IPS DF 6.9 (cell line): ENCODE results near the gene TMEM266.

Experiments
- DNase-seq: peaks from one replicate; pipeline ENCODE4 v3.0.0-alpha.2; 2013; ENCODE audit warnings: low read depth, low spot score
- H3K27ac ChIP-seq: one replicate; pipeline ENCODE4 v1.5.1; 2013; ENCODE audit warnings: low read length, control low read depth
- H3K27me3 ChIP-seq: 2 replicates; pipeline ENCODE4 v1.6.1; 2013; ENCODE audit warnings: mild to moderate bottlenecking, low read length; ENCODE audit not compliant: control insufficient read depth, insufficient read depth
- H3K36me3 ChIP-seq: 2 replicates; pipeline ENCODE4 v1.6.1; 2013; ENCODE audit warnings: low read length; ENCODE audit not compliant: control insufficient read depth, insufficient read depth
- H3K4me1 ChIP-seq: 2 replicates; pipeline ENCODE4 v1.6.1; 2013; ENCODE audit warnings: low read length; ENCODE audit not compliant: control insufficient read depth, insufficient read depth
- H3K4me3 ChIP-seq: 2 replicates; pipeline ENCODE4 v1.5.1; 2013; ENCODE audit warnings: mild to moderate bottlenecking, low read length
- H3K9me3 ChIP-seq: 2 replicates; pipeline ENCODE4 v1.6.1; 2013; ENCODE audit warnings: low read length, inconsistent platforms; ENCODE audit not compliant: control insufficient read depth, insufficient read depth
- WGBS: extraction: QIAGEN DNeasy Blood & Tissue Kit; methylation state at CpG from one replicate; pipeline ENCODE4 v1.1.7; 2013; ENCODE audit warnings: mixed read lengths, missing lambda C conversion rate; ENCODE audit not compliant: insufficient read length, insufficient coverage; 5-methylcytosine and 5-hydroxymethylcytosine counted together

Gene TMEM266

GRCh38 chr15:76101655-76102054, 41.9 kb downstream of the TMEM266 start:
- no peak overlapping the region for H3K4me3 ChIP-seq
- DNase-seq = no peak
- H3K36me3 ChIP-seq = no peaks in the 10 kb centered on the region
- no peaks in the 10 kb centered on the region for H3K9me3 ChIP-seq
- peaks cover 5% of the 10 kb centered on the region; the same call in 1 of the 2 replicates for H3K4me1 ChIP-seq
- no peak overlapping the region for H3K27ac ChIP-seq
- H3K27me3 ChIP-seq = no peaks in the 10 kb centered on the region
- WGBS = no CpG with 5 or more reads among the region's 5 CpGs

GRCh38 chr15:76105391-76105790, 45.6 kb downstream of the TMEM266 start:
- DNase-seq = no peak
- no CpG with 5 or more reads among the region's 3 CpGs for WGBS
- Histone ChIP-seq H3K27me3 (no peaks in the 10 kb centered on the region), H3K4me3 (no peak overlapping the region), H3K4me1 (peaks cover 3% of the 10 kb centered on the region; the same call in 1 of the 2 replicates), H3K27ac (no peak overlapping the region), H3K9me3 (no peaks in the 10 kb centered on the region), H3K36me3 (no peaks in the 10 kb centered on the region)

- no peak for DNase-seq
- WGBS = no CpG with 5 or more reads among the region's 6 CpGs
- Histone ChIP-seq H3K27me3 (no peaks in the 10 kb centered on the region), H3K9me3 (no peaks in the 10 kb centered on the region), H3K36me3 (no peaks in the 10 kb centered on the region), H3K27ac (no peak overlapping the region), H3K4me3 (no peak overlapping the region), H3K4me1 (peaks cover 3% of the 10 kb centered on the region; the same call in 1 of the 2 replicates)
Observed at GRCh38 chr15:76105911-76106310, 46.1 kb downstream of the TMEM266 start.

- H3K27ac ChIP-seq = no peak overlapping the region
- no CpG with 5 or more reads among the region's 6 CpGs for WGBS
- no peaks in the 10 kb centered on the region for H3K9me3 ChIP-seq
- H3K4me3 ChIP-seq = no peak overlapping the region
- H3K36me3 ChIP-seq = no peaks in the 10 kb centered on the region
- H3K4me1 ChIP-seq = peaks cover 3% of the 10 kb centered on the region; the same call in 1 of the 2 replicates
- H3K27me3 ChIP-seq = no peaks in the 10 kb centered on the region
- no peak for DNase-seq
Observed at GRCh38 chr15:76107169-76107568, 47.4 kb downstream of the TMEM266 start.

- H3K4me3 ChIP-seq = no peak overlapping the region
- H3K9me3 ChIP-seq = no peaks in the 10 kb centered on the region
- no peaks in the 10 kb centered on the region for H3K27me3 ChIP-seq
- H3K4me1 ChIP-seq = peaks cover 3% of the 10 kb centered on the region; the same call in 1 of the 2 replicates
- no peak overlapping the region for H3K27ac ChIP-seq
- DNase-seq = no peak
- H3K36me3 ChIP-seq = no peaks in the 10 kb centered on the region
- WGBS = no CpG with 5 or more reads among the region's 9 CpGs
Observed at GRCh38 chr15:76108021-76108723, 48.4 kb downstream of the TMEM266 start.

GRCh38 chr15:76109046-76109445, 49.3 kb downstream of the TMEM266 start:
- no peak overlapping the region for H3K27ac ChIP-seq
- H3K4me1 ChIP-seq = peaks cover 3% of the 10 kb centered on the region; the same call in 1 of the 2 replicates
- H3K27me3 ChIP-seq = no peaks in the 10 kb centered on the region
- no peak overlapping the region for H3K4me3 ChIP-seq
- H3K36me3 ChIP-seq = no peaks in the 10 kb centered on the region
- H3K9me3 ChIP-seq = no peaks in the 10 kb centered on the region
- WGBS = no CpG with 5 or more reads among the region's 1 CpG
- DNase-seq = no peak

GRCh38 chr15:76114561-76114960, 54.8 kb downstream of the TMEM266 start:
- H3K27ac ChIP-seq = no peak overlapping the region
- no peak for DNase-seq
- no peak overlapping the region for H3K4me3 ChIP-seq
- no peaks in the 10 kb centered on the region for H3K9me3 ChIP-seq
- 0 out of 2 replicates have a peak, but pooled peaks cover 3% of the 10 kb centered on the region for H3K4me1 ChIP-seq
- H3K27me3 ChIP-seq = no peaks in the 10 kb centered on the region
- no peaks in the 10 kb centered on the region for H3K36me3 ChIP-seq
- no CpG with 5 or more reads among the region's 3 CpGs for WGBS

GRCh38 chr15:76116138-76116885, 56.5 kb downstream of the TMEM266 start:
- Histone ChIP-seq H3K27me3 (no peaks in the 10 kb centered on the region), H3K36me3 (no peaks in the 10 kb centered on the region), H3K9me3 (no peaks in the 10 kb centered on the region), H3K4me3 (no peak overlapping the region), H3K4me1 (0 out of 2 replicates have a peak, but pooled peaks cover 3% of the 10 kb centered on the region), H3K27ac (no peak overlapping the region)
- peak; percentile 55 for DNase-seq
- no CpG with 5 or more reads among the region's 15 CpGs for WGBS

- no peaks in the 10 kb centered on the region for H3K36me3 ChIP-seq
- H3K27me3 ChIP-seq = no peaks in the 10 kb centered on the region
- H3K9me3 ChIP-seq = no peaks in the 10 kb centered on the region
- H3K4me1 ChIP-seq = 0 out of 2 replicates have a peak, but pooled peaks cover 3% of the 10 kb centered on the region
- H3K27ac ChIP-seq = no peak overlapping the region
- no peak for DNase-seq
- no CpG with 5 or more reads among the region's 9 CpGs for WGBS
- no peak overlapping the region for H3K4me3 ChIP-seq
Observed at GRCh38 chr15:76117181-76117580, 57.4 kb downstream of the TMEM266 start.

GRCh38 chr15:76118767-76119166, 59.0 kb downstream of the TMEM266 start:
- no peak overlapping the region for H3K4me3 ChIP-seq
- DNase-seq = no peak
- no peaks in the 10 kb centered on the region for H3K27me3 ChIP-seq
- no peaks in the 10 kb centered on the region for H3K36me3 ChIP-seq
- no CpG with 5 or more reads among the region's 6 CpGs for WGBS
- H3K4me1 ChIP-seq = 0 out of 2 replicates have a peak, but pooled peaks cover 3% of the 10 kb centered on the region
- no peaks in the 10 kb centered on the region for H3K9me3 ChIP-seq
- H3K27ac ChIP-seq = no peak overlapping the region
